ENCODE data around the gene TLDC2.

DNA sequence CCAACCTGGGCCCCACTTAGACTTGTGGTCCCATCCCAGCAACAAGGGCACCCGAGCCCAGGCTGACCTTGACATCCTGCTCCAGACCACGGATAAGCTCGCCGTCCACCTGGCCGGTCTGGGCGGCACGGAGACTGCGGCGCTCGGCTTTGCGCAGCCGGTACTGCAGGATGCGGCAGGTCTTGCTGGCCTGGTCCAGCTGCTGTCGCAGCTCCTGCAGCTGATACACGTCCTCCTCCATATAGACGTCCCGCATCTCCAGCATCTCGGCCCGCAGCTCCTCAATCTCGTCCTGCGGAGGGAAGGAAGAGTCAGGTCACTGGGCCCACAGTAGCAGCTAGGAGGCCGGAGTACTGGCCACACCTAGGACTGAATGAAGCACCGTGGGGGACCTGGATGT is 36.8 kb upstream of the TLDC2 start:
- TF ChIP-seq POLR2A (IDR thresholded peaks at IDR 0.05) (no peak), CTCF (IDR thresholded peaks at IDR 0.05) (no peak)

Data from Peyer's patch (tissue), 4 donors.